ENCODE results near the gene LAMA3.

DNA sequence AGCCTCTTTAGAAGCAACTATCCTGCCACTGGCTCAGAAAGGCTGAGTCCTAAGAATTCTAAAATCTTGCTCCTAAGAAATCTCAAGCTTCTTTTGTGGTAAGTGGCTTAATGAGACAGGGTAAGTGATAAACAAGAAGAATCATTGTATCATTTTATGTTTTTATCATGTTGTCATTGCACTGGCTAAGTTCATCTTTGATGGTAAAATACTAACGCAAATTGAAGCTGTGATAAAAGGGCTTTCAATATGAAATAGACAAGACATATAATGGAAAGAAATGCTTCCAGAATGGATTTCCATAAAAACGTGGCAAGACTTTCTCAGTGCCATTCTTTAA, 303.7 kb downstream of the LAMA3 start:
- no peak for TF ChIP-seq POLR2A (IDR thresholded peaks at IDR 0.05; ENCODE audit: low read length)
- no peak for TF ChIP-seq GATA1 (IDR thresholded peaks at IDR 0.05; ENCODE audit: low read depth, low read length)

Measured in erythroblast (primary cell).